Fibroblast of lung (primary cell): ENCODE results near the gene EPHB2.

Experiments
- EZH2 ChIP-seq: IDR thresholded peaks from 2 replicates; pipeline ENCODE4 v1.5.1; 2012; ENCODE audit warnings: low read length, control low read depth, mild to moderate bottlenecking; ENCODE audit errors: missing control alignments
- TF ChIP-seq, protein P1 (sequence below), 2 donors: IDR thresholded peaks in 1 of 2; conservative IDR thresholded peaks in 1 of 2; 1 replicate in 1 of 2; 2 replicates in 1 of 2; pipeline ENCODE4 v1.5.1; 2011 to 2012; ENCODE audit warnings: low read length in 2 of 2, control low read depth in 1 of 2, inconsistent platforms in 1 of 2, low read depth in 1 of 2, mild to moderate bottlenecking in 1 of 2

DNA sequence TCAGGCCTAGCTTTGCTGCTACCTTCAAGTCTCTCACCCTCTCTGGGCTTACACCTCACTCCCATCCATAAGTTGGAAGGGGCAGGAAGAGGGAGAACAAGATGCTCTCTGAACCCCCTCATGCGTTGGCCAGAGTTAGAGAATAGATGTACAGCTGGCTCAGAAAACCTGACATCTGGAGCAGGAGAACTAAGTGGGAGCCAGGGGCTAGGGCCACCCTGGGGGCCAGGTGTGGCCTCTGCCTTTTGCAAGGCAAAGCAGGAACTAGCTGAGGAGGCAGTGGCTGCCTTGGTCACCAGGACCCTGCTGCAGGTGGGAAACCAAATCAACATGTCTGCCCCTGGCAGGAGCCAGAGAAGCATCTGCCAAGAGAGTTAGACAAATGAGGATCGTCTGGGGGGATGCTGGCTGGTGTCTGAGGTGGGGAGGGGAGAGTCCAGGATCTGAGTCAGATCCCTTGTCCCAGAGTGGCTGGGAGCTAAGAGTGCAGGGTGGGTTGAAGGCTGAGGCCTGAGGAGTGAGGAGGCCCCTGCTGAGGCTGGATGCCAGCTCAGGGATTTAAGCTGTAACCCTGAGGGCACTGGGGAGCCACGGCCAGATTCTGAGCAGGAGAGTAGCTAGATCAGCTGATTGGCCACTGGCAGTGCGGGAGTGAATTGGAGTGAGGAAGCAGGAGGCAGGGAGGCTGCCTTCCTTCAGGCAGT is 115.0 kb downstream of the EPHB2 start:
- TF ChIP-seq, protein P1, sequence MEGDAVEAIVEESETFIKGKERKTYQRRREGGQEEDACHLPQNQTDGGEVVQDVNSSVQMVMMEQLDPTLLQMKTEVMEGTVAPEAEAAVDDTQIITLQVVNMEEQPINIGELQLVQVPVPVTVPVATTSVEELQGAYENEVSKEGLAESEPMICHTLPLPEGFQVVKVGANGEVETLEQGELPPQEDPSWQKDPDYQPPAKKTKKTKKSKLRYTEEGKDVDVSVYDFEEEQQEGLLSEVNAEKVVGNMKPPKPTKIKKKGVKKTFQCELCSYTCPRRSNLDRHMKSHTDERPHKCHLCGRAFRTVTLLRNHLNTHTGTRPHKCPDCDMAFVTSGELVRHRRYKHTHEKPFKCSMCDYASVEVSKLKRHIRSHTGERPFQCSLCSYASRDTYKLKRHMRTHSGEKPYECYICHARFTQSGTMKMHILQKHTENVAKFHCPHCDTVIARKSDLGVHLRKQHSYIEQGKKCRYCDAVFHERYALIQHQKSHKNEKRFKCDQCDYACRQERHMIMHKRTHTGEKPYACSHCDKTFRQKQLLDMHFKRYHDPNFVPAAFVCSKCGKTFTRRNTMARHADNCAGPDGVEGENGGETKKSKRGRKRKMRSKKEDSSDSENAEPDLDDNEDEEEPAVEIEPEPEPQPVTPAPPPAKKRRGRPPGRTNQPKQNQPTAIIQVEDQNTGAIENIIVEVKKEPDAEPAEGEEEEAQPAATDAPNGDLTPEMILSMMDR (conservative IDR thresholded peaks at IDR 0.05 in 1 of 2, IDR thresholded peaks at IDR 0.05 in 1 of 2; ENCODE audit: low read depth in 1 of 2, low read length in 2 of 2) = no peak
- TF ChIP-seq EZH2 = no peak
